ENCODE results near the gene FRS2.

The FRS2 gene

DNA sequence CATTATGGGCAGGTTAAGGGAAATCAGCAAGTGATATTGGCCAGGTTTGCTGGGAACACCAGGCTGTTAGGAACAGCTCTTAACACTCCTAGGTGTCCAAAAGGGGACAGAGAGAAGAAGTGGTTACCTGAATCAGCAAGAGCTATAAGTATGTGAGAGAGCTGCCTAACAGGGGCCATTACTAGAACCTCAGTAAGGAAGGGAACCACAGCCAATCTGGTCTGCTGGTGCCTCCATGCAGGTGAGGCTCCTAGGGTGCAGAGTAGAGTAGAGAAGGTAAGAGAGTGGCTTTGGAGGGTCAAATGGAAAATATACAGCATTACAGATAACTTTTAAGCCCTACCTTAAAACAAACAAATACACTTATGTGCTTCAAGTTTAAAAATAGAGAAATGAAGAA is 78.5 kb downstream of the FRS2 start:
- Histone ChIP-seq H3K9me3 (ENCODE audit: insufficient read depth, low read length) (0 out of 2 replicates have a peak, but pooled peaks cover under 1% of the 10 kb centered on the region), H4K20me1 (ENCODE audit: insufficient read depth, low read length) (no peaks in the 10 kb centered on the region), H3K4me1 (ENCODE audit: low read length) (peaks cover 9% of the 10 kb centered on the region), H3K4me3 (ENCODE audit: low read length) (no peak overlapping the region), H3K4me2 (ENCODE audit: low read length) (no peak overlapping the region), H3K36me3 (replicated peaks; ENCODE audit: low read depth, low read length) (peaks cover 3% of the 10 kb centered on the region), H3K79me2 (ENCODE audit: low read length) (no peaks in the 10 kb centered on the region), H3K27me3 (ENCODE audit: low read depth, low read length) (no peaks in the 10 kb centered on the region), H3K27ac (ENCODE audit: low read length) (no peak overlapping the region), H3K9ac (ENCODE audit: low read length) (no peak overlapping the region), H2AFZ (ENCODE audit: low read depth, low read length) (no peak overlapping the region)
- TF ChIP-seq, protein P1, sequence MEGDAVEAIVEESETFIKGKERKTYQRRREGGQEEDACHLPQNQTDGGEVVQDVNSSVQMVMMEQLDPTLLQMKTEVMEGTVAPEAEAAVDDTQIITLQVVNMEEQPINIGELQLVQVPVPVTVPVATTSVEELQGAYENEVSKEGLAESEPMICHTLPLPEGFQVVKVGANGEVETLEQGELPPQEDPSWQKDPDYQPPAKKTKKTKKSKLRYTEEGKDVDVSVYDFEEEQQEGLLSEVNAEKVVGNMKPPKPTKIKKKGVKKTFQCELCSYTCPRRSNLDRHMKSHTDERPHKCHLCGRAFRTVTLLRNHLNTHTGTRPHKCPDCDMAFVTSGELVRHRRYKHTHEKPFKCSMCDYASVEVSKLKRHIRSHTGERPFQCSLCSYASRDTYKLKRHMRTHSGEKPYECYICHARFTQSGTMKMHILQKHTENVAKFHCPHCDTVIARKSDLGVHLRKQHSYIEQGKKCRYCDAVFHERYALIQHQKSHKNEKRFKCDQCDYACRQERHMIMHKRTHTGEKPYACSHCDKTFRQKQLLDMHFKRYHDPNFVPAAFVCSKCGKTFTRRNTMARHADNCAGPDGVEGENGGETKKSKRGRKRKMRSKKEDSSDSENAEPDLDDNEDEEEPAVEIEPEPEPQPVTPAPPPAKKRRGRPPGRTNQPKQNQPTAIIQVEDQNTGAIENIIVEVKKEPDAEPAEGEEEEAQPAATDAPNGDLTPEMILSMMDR (IDR thresholded peaks at IDR 0.05; ENCODE audit: low read depth, low read length): no peak
- TF ChIP-seq EZH2phosphoT487 (IDR thresholded peaks at IDR 0.05; ENCODE audit: low read depth): no peak

DNA sequence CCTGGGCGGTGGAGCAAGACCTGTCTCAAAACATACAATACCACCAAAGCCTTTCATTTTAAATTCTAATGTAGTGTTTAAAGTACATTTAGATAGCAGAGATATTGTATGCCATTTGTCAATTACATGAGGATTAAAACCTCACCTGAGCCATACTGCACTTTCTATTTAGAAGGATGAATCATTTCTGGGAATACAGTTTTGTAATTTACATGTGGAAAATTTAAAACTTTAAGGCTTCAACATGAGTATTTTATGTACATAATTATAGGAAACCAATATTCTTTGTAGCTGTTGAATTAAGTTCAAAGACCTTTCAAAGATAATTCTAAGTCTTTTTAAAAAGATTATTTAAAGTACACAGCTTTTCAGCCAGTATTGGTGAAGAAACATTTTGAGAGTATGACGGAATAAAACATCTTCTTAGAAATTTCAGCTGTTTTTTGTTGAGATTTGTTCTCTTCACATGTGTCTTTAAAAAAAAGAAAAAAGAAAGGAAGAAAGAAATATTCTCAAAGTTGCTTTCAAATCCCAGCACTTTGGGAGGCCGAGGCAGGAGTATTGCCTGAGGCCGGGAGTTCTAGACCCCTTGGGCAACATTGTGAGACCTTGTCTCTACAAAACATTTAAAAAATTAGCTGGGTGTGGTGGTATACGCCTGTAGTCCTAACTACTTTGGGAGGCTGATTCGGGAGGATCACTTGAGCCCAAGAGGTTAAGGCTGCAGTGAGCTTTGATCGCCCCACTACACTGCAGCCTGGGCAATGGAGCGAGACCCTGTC is 80.6 kb downstream of the FRS2 start:
- no peak overlapping the region for H3K4me2 ChIP-seq (ENCODE audit: low read length)
- H3K79me2 ChIP-seq (ENCODE audit: low read length): no peaks in the 10 kb centered on the region
- no peak overlapping the region for H3K4me3 ChIP-seq (ENCODE audit: low read length)
- H4K20me1 ChIP-seq (ENCODE audit: insufficient read depth, low read length): no peaks in the 10 kb centered on the region
- no peaks in the 10 kb centered on the region for H3K27me3 ChIP-seq (ENCODE audit: low read depth, low read length)
- H2AFZ ChIP-seq (ENCODE audit: low read depth, low read length): no peak overlapping the region
- H3K4me1 ChIP-seq (ENCODE audit: low read length): peaks cover 9% of the 10 kb centered on the region
- H3K27ac ChIP-seq (ENCODE audit: low read length): no peak overlapping the region
- no peaks in the 10 kb centered on the region for H3K9me3 ChIP-seq (ENCODE audit: insufficient read depth, low read length)
- no peak overlapping the region for H3K9ac ChIP-seq (ENCODE audit: low read length)
- TF ChIP-seq, protein P1 (IDR thresholded peaks at IDR 0.05; ENCODE audit: low read depth, low read length): no peak
- TF ChIP-seq EZH2phosphoT487 (IDR thresholded peaks at IDR 0.05; ENCODE audit: low read depth): no peak
- H3K36me3 ChIP-seq (replicated peaks; ENCODE audit: low read depth, low read length): no peaks in the 10 kb centered on the region

DNA sequence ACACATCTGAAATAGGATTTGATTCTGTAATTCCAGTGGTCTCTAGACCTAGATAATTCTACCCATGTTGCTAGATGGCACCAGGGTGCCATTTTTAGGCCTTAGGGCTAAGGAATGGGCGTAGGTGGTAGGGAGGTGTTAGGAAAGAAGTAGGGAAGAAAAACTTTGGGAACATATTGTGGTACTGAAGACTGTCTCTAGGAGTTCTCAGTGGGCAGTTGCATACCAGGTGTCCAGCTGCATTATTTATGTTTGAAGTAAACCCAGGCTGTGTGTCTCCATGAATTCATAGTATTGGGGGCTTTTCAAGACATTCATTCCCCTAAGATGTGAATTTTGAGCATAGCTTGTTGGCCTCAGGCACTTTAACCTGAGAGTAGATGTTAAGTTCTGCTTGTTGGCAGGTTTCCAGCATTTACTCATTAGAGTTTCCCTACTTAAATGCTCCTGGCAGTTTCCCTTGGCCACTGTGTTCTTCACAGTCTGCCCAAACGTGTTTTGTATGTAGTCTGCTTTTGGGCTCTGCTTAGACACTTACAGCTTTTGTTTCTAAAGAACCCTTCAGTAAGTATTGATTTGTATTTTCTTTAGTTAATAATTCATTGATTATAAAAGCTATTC is 83.5 kb downstream of the FRS2 start:
- Histone ChIP-seq H3K4me3 (ENCODE audit: low read length) (no peak overlapping the region), H4K20me1 (ENCODE audit: insufficient read depth, low read length) (no peaks in the 10 kb centered on the region), H2AFZ (ENCODE audit: low read depth, low read length) (no peak overlapping the region), H3K9ac (ENCODE audit: low read length) (no peak overlapping the region), H3K36me3 (replicated peaks; ENCODE audit: low read depth, low read length) (no peaks in the 10 kb centered on the region), H3K4me1 (ENCODE audit: low read length) (no peaks in the 10 kb centered on the region), H3K79me2 (ENCODE audit: low read length) (no peaks in the 10 kb centered on the region), H3K27ac (ENCODE audit: low read length) (no peak overlapping the region), H3K9me3 (ENCODE audit: insufficient read depth, low read length) (no peaks in the 10 kb centered on the region), H3K27me3 (ENCODE audit: low read depth, low read length) (no peaks in the 10 kb centered on the region), H3K4me2 (ENCODE audit: low read length) (no peak overlapping the region)
- TF ChIP-seq, protein P1 (IDR thresholded peaks at IDR 0.05; ENCODE audit: low read depth, low read length): no peak

DNA sequence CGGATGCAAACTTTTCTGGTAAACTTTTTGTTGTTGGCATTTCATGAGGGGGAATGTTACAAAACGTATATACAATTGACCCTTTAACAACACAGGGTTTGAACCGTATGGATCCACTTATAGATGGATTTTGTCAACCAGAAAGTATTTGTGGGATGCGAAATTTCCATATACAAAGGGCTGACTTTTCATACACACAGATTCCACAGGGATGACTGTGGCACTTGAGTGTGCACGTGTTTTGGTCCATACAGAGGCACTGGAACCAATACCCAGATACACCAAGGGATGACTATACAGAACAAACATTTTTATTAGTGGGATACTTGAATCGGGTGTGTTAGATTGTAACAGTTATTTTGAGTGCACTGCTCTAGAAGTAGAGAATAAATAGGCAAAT is 85.3 kb downstream of the FRS2 start:
- Histone ChIP-seq H3K27ac (ENCODE audit: low read length) (no peak overlapping the region), H3K79me2 (ENCODE audit: low read length) (no peaks in the 10 kb centered on the region), H3K27me3 (ENCODE audit: low read depth, low read length) (no peaks in the 10 kb centered on the region), H3K4me2 (ENCODE audit: low read length) (no peak overlapping the region), H4K20me1 (ENCODE audit: insufficient read depth, low read length) (no peaks in the 10 kb centered on the region), H3K36me3 (replicated peaks; ENCODE audit: low read depth, low read length) (no peaks in the 10 kb centered on the region), H2AFZ (ENCODE audit: low read depth, low read length) (no peak overlapping the region), H3K9ac (ENCODE audit: low read length) (no peak overlapping the region), H3K4me3 (ENCODE audit: low read length) (no peak overlapping the region), H3K9me3 (ENCODE audit: insufficient read depth, low read length) (no peaks in the 10 kb centered on the region), H3K4me1 (ENCODE audit: low read length) (no peaks in the 10 kb centered on the region)
- TF ChIP-seq, protein P1 (IDR thresholded peaks at IDR 0.05; ENCODE audit: low read depth, low read length): no peak
- no peak for TF ChIP-seq EZH2phosphoT487 (IDR thresholded peaks at IDR 0.05; ENCODE audit: low read depth)
